ENCODE data around the gene APBB2. TPM values are rescaled to one million over a fixed set of nuclear protein-coding genes. Genes with fewer than 3 reads are reported as not detected.
"Not testable (repeated sequence)": the region's sequence is repeated elsewhere in the genome, so short reads cannot be mapped to it uniquely, and the experiment has no call there.

The APBB2 gene
- total and polyA plus RNA-seq, 5 experiments from 2014 or later, result 0.44 to 1.9 TPM; not detected in 3

- POLR2A ChIA-PET, result no interaction called here
- no peak overlapping the region for H3K27ac Mint-ChIP-seq
- no peaks in the 10 kb centered on the region for H3K36me3 Mint-ChIP-seq
- peaks cover 0 to 14% (median 4%) of the 10 kb centered on the region in 5 donors for H3K27me3 Mint-ChIP-seq
- no peaks in the 10 kb centered on the region for H3K4me1 Mint-ChIP-seq
- peaks cover 0 to 5% (median 0%) of the 10 kb centered on the region in 9 donors for H3K9me3 Mint-ChIP-seq
- no peak for ATAC-seq
- no peak for DNase-seq
- H3K4me3 Mint-ChIP-seq, result no peak overlapping the region
Measured at GRCh38 chr4:41013746-41014145, 200.6 kb downstream of the APBB2 start.

GRCh38 chr4:41012911-41013310 is 201.4 kb downstream of the APBB2 start:
- no peak for ATAC-seq
- H3K4me3 Mint-ChIP-seq, result no peak overlapping the region
- H3K27ac Mint-ChIP-seq, result no peak overlapping the region
- no peak for DNase-seq
- POLR2A ChIA-PET, result no interaction called here
- no peaks in the 10 kb centered on the region for H3K36me3 Mint-ChIP-seq
- H3K27me3 Mint-ChIP-seq, result peaks cover 0 to 14% (median 4%) of the 10 kb centered on the region in 5 donors
- no peaks in the 10 kb centered on the region for H3K4me1 Mint-ChIP-seq
- peaks cover 0 to 5% (median 0%) of the 10 kb centered on the region in 9 donors for H3K9me3 Mint-ChIP-seq

- H3K4me3 Mint-ChIP-seq, result no peak overlapping the region
- peaks cover 0 to 11% (median 4%) of the 10 kb centered on the region in 5 donors for H3K27me3 Mint-ChIP-seq
- POLR2A ChIA-PET, result no interaction called here
- H3K27ac Mint-ChIP-seq, result no peak overlapping the region
- DNase-seq, result no peak
- no peak for ATAC-seq
- H3K9me3 Mint-ChIP-seq, result peaks cover 0 to 3% (median 0%) of the 10 kb centered on the region in 9 donors
- no peaks in the 10 kb centered on the region for H3K36me3 Mint-ChIP-seq
- H3K4me1 Mint-ChIP-seq, result no peaks in the 10 kb centered on the region
Measured at GRCh38 chr4:41012293-41012692, 202.0 kb downstream of the APBB2 start.

GRCh38 chr4:41009411-41009810 is 204.9 kb downstream of the APBB2 start:
- Mint-ChIP-seq H3K9me3 (peaks cover 0 to 4% (median 0%) of the 10 kb centered on the region in 9 donors), H3K27ac (no peak overlapping the region), H3K36me3 (peaks cover 0 to 6% (median 0%) of the 10 kb centered on the region in 3 donors), H3K4me1 (no peaks in the 10 kb centered on the region), H3K27me3 (peaks cover 0 to 4% (median 2%) of the 10 kb centered on the region in 5 donors), H3K4me3 (no peak overlapping the region)
- ATAC-seq, result no peak
- DNase-seq, result no peak
- POLR2A ChIA-PET, result no interaction called here

- ATAC-seq (no peak), DNase-seq (no peak)
- Mint-ChIP-seq H3K27me3 (peaks cover 0 to 4% (median 0%) of the 10 kb centered on the region in 5 donors), H3K4me3 (no peak overlapping the region), H3K36me3 (peaks cover 0 to 6% (median 0%) of the 10 kb centered on the region in 3 donors), H3K27ac (no peak overlapping the region), H3K4me1 (no peaks in the 10 kb centered on the region), H3K9me3 (peaks cover 0 to 4% (median 0%) of the 10 kb centered on the region in 9 donors)
- POLR2A ChIA-PET, result no interaction called here
Measured at GRCh38 chr4:41006141-41006540, 208.2 kb downstream of the APBB2 start.

GRCh38 chr4:41002309-41002708 is 212.0 kb downstream of the APBB2 start:
- DNase-seq (no peak), ATAC-seq (no peak)
- Mint-ChIP-seq H3K27me3 (peaks cover 0 to 12% (median 2%) of the 10 kb centered on the region in 5 donors), H3K4me3 (no peak overlapping the region), H3K9me3 (peaks cover 0 to 4% (median 0%) of the 10 kb centered on the region in 9 donors), H3K4me1 (no peaks in the 10 kb centered on the region), H3K27ac (no peak overlapping the region), H3K36me3 (peaks cover 0 to 6% (median 0%) of the 10 kb centered on the region in 3 donors)
- POLR2A ChIA-PET, result no interaction called here

GRCh38 chr4:41000356-41000755 is 214.0 kb downstream of the APBB2 start:
- no peak overlapping the region for H3K4me3 Mint-ChIP-seq
- POLR2A ChIA-PET, result no interaction called here
- no peaks in the 10 kb centered on the region for H3K4me1 Mint-ChIP-seq
- DNase-seq, result no peak
- peaks cover 0 to 29% (median 8%) of the 10 kb centered on the region in 5 donors for H3K27me3 Mint-ChIP-seq
- ATAC-seq, result no peak
- H3K27ac Mint-ChIP-seq, result no peak overlapping the region
- H3K9me3 Mint-ChIP-seq, result peaks cover 0 to 10% (median 0%) of the 10 kb centered on the region in 9 donors
- peaks cover 0 to under 1% (median 0%) of the 10 kb centered on the region in 3 donors for H3K36me3 Mint-ChIP-seq

- H3K27ac Mint-ChIP-seq, result no peak overlapping the region
- ATAC-seq (no peak), DNase-seq (no peak)
- no peaks in the 10 kb centered on the region for H3K36me3 Mint-ChIP-seq
- H3K4me3 Mint-ChIP-seq, result no peak overlapping the region
- peaks cover 0 to 10% (median 0%) of the 10 kb centered on the region in 9 donors for H3K9me3 Mint-ChIP-seq
- peaks cover 0 to 29% (median 8%) of the 10 kb centered on the region in 5 donors for H3K27me3 Mint-ChIP-seq
- no peaks in the 10 kb centered on the region for H3K4me1 Mint-ChIP-seq
- POLR2A ChIA-PET, result no interaction called here
Measured at GRCh38 chr4:40998675-40999358, 215.5 kb downstream of the APBB2 start.

- no peak for ATAC-seq
- H3K27me3 Mint-ChIP-seq, result peaks cover 0 to 23% (median 8%) of the 10 kb centered on the region in 5 donors
Measured at GRCh38 chr4:40995850-40996249, 218.5 kb downstream of the APBB2 start.

GRCh38 chr4:40994321-40994720 is 220.0 kb downstream of the APBB2 start:
- H3K27ac Mint-ChIP-seq, H3K9me3 Mint-ChIP-seq, H3K4me3 Mint-ChIP-seq, H3K4me1 Mint-ChIP-seq, ATAC-seq, POLR2A ChIA-PET, H3K36me3 Mint-ChIP-seq, DNase-seq: not testable (repeated sequence)
- peaks cover 0 to 20% (median 8%) of the 10 kb centered on the region in 5 donors for H3K27me3 Mint-ChIP-seq

More at GRCh38 chr4:40995850-40996249, 218.5 kb downstream of the APBB2 start:
- Mint-ChIP-seq H3K27ac (no peak overlapping the region), H3K9me3 (peaks cover 0 to 10% (median 0%) of the 10 kb centered on the region in 9 donors), H3K4me1 (peaks cover 0 to 4% (median 0%) of the 10 kb centered on the region in 4 donors), H3K36me3 (no peaks in the 10 kb centered on the region), H3K4me3 (no peak overlapping the region)
- DNase-seq, result no peak
- POLR2A ChIA-PET, result no interaction called here

- H3K27ac Mint-ChIP-seq, DNase-seq, H3K4me1 Mint-ChIP-seq, H3K9me3 Mint-ChIP-seq, POLR2A ChIA-PET, H3K36me3 Mint-ChIP-seq, H3K4me3 Mint-ChIP-seq, ATAC-seq: not testable (repeated sequence)
- peaks cover 0 to 20% (median 8%) of the 10 kb centered on the region in 5 donors for H3K27me3 Mint-ChIP-seq
Measured at GRCh38 chr4:40993296-40993693, 221.0 kb downstream of the APBB2 start.

- DNase-seq (peak in 1 of 10 donors; percentile 5), ATAC-seq (no peak)
- no peaks in the 10 kb centered on the region for H3K36me3 Mint-ChIP-seq
- POLR2A ChIA-PET, result no interaction called here
- no peak overlapping the region for H3K27ac Mint-ChIP-seq
- peaks cover 0 to 10% (median 0%) of the 10 kb centered on the region in 9 donors for H3K9me3 Mint-ChIP-seq
- H3K4me3 Mint-ChIP-seq, result no peak overlapping the region
- H3K4me1 Mint-ChIP-seq, result peaks cover 0 to 4% (median 0%) of the 10 kb centered on the region in 4 donors
- H3K27me3 Mint-ChIP-seq, result peaks cover 0 to 20% (median 8%) of the 10 kb centered on the region in 5 donors
Measured at GRCh38 chr4:40992472-40993295, 221.7 kb downstream of the APBB2 start.

- POLR2A ChIA-PET, result interaction anchor here (0.6 kb wide), 1 partner anchor 146 kb away, joined by 6 read pairs; no protein-coding TSS in a partner anchor
- Mint-ChIP-seq H3K4me1 (peaks cover 0 to 4% (median 0%) of the 10 kb centered on the region in 4 donors), H3K36me3 (no peaks in the 10 kb centered on the region), H3K27me3 (peaks cover 0 to 14% (median 4%) of the 10 kb centered on the region in 5 donors), H3K9me3 (peaks cover 0 to 8% (median 0%) of the 10 kb centered on the region in 9 donors), H3K27ac (no peak overlapping the region), H3K4me3 (no peak overlapping the region)
- no peak for DNase-seq
- ATAC-seq, result no peak
Measured at GRCh38 chr4:40991908-40992307, 222.4 kb downstream of the APBB2 start.
